HepG2 (cell line): Measurements from ENCODE around the gene TOM1L2. TPM values are rescaled to one million over a fixed set of nuclear protein-coding genes. Genes with fewer than 3 reads are reported as not detected.

Experiments
- ATAC-seq: fragments of 200-7000 bp; cut with Tn5 transposase; 3 replicates; pipeline ENCODE4 v1.9.1; 2020; ENCODE audit warnings: mild to moderate bottlenecking, moderate library complexity
- BruUV-seq: library from RNA; stranded (reverse); fragments of 400-500 nt; replicated peaks from 2 replicates; lab custom pipeline; 2021; lab: Mats Ljungman, UMichigan
- CTCF ChIA-PET: fragments of 300-600 bp; formaldehyde crosslinking; extraction: SDS; loops from one replicate; lab custom pipeline; 2021; ENCODE audit warnings: low total read pairs, inconsistent platforms, low intra/inter-chr PET ratio; lab: Yijun Ruan, JAX
- POLR2A ChIA-PET: fragments of 350-600 bp; sonication (Branson Sonifier 250); formaldehyde crosslinking; loops from one replicate; lab custom pipeline; 2020; ENCODE audit warnings: antibody characterized with exemption, inconsistent platforms; lab: Yijun Ruan, JAX
- DNase-seq: peaks from one replicate; pipeline ENCODE4 v3.0.0-alpha.2; 2015; ENCODE audit warnings: low spot score
- FAIRE-seq: peaks from 3 replicates; lab custom pipeline; 2011; peaks lifted over from hg19 to GRCh38; lab: Jason Lieb, UNC
- H2AFZ ChIP-seq: one replicate; pipeline ENCODE4 v1.6.1; 2011; ENCODE audit warnings: low read length, inconsistent platforms
- H3K27ac ChIP-seq: fragments of 300-600 bp; 3 replicates; pipeline ENCODE4 v1.8.0; 2011; ENCODE audit warnings: mixed run types, mild to moderate bottlenecking, mixed read lengths, low read length, inconsistent platforms; ENCODE audit not compliant: insufficient read depth; ENCODE audit errors: extremely low read length
- H3K27me3 ChIP-seq, 2 experiments: fragments of 200-600 bp in 1 of 2; 2 replicates in 1 of 2; 3 replicates in 1 of 2; pipeline versions ENCODE4 v1.6.0 to v1.8.0; 2011; ENCODE audit warnings: low read length in 2 of 2, mild to moderate bottlenecking in 2 of 2, moderate library complexity in 2 of 2, inconsistent platforms in 1 of 2; ENCODE audit not compliant: insufficient read depth in 2 of 2, control insufficient read depth in 1 of 2
- H3K36me3 ChIP-seq, 2 experiments: fragments of 200-600 bp in 1 of 2; replicated peaks in 1 of 2; 2 replicates in 1 of 2; 3 replicates in 1 of 2; pipeline versions ENCODE4 v1.5.1 to v1.8.0; 2011; ENCODE audit warnings: low read length in 2 of 2, inconsistent platforms in 1 of 2; ENCODE audit not compliant: insufficient read depth in 2 of 2, control insufficient read depth in 1 of 2
- H3K4me1 ChIP-seq: 2 replicates; pipeline ENCODE4 v1.5.1; 2012; ENCODE audit warnings: low read length, inconsistent platforms; ENCODE audit not compliant: insufficient read depth
- H3K4me2 ChIP-seq: 2 replicates; pipeline ENCODE4 v1.6.0; 2011; ENCODE audit warnings: low read depth, low read length, inconsistent platforms
- H3K4me3 ChIP-seq, 3 experiments: fragments of 200-600 bp in 1 of 3; sonication (generic), shearing (Covaris generic) in 1 of 3; replicated peaks in 1 of 3; 2 replicates each; pipeline ENCODE4 v1.5.1; 2011 to 2016; ENCODE audit warnings: low read length in 3 of 3, inconsistent platforms in 2 of 3, low read depth in 2 of 3, mild to moderate bottlenecking in 2 of 3, control low read depth in 1 of 3, mixed read lengths in 1 of 3; ENCODE audit not compliant: insufficient read depth in 1 of 3
- H3K79me2 ChIP-seq: one replicate; pipeline ENCODE4 v1.6.1; 2011; ENCODE audit warnings: low read length, inconsistent platforms; ENCODE audit not compliant: insufficient read depth
- H3K9ac ChIP-seq: 2 replicates; pipeline ENCODE4 v1.6.0; 2011; ENCODE audit warnings: mild to moderate bottlenecking, low read depth, low read length, inconsistent platforms; ENCODE audit not compliant: insufficient read depth
- H3K9me3 ChIP-seq: 2 replicates; pipeline ENCODE4 v1.5.1; 2012; ENCODE audit warnings: mild to moderate bottlenecking, low read length
- H4K20me1 ChIP-seq: 2 replicates; pipeline ENCODE4 v1.6.0; 2011; ENCODE audit warnings: inconsistent platforms, mild to moderate bottlenecking, low read length, moderate library complexity; ENCODE audit not compliant: insufficient read depth
- ARNT2 ChIP-seq: sonication (generic); formaldehyde crosslinking; IDR thresholded peaks from 2 replicates; pipeline ENCODE4 v1.8.0; 2022; ENCODE audit warnings: mild to moderate bottlenecking, low read depth, missing genetic modification reagents, moderate library complexity
- HMG20B ChIP-seq: conservative IDR thresholded peaks from 2 replicates; pipeline ENCODE4 v1.6.1; 2016; ENCODE audit warnings: missing genetic modification reagents, missing compliant biosample characterization
- MIER2 ChIP-seq: IDR thresholded peaks from 2 replicates; pipeline ENCODE4 v1.6.1; 2016; ENCODE audit warnings: missing biosample characterization, missing genetic modification reagents
- MXI1 ChIP-seq: IDR thresholded peaks from 3 replicates; pipeline ENCODE4 v1.6.1; 2012; ENCODE audit warnings: low read depth, low read length, inconsistent platforms, borderline replicate concordance
- PBX2 ChIP-seq: IDR thresholded peaks from 2 replicates; pipeline ENCODE4 v1.6.1; 2016; ENCODE audit warnings: control low read depth
- RAD51 ChIP-seq: fragments of 450-650 bp; IDR thresholded peaks from 2 replicates; pipeline ENCODE4 v1.6.1; 2016; ENCODE audit warnings: borderline replicate concordance
- RERE ChIP-seq: IDR thresholded peaks from 2 replicates; pipeline ENCODE4 v1.6.1; 2016; ENCODE audit warnings: low read depth, missing genetic modification reagents, missing compliant biosample characterization
- YEATS2 ChIP-seq: sonication (generic); formaldehyde crosslinking; IDR thresholded peaks from 2 replicates; pipeline ENCODE4 v1.4.0; 2020; ENCODE audit warnings: missing genetic modification reagents, borderline replicate concordance
- ZBTB21 ChIP-seq: sonication (generic); formaldehyde crosslinking; IDR thresholded peaks from 2 replicates; pipeline ENCODE4 v1.4.0; 2020; ENCODE audit warnings: missing genetic modification reagents
- ZKSCAN1 ChIP-seq: fragments of 150-350 bp; IDR thresholded peaks from 2 replicates; pipeline ENCODE4 v1.6.1; 2014; ENCODE audit warnings: low read length
- ZNF292 ChIP-seq: sonication (generic); formaldehyde crosslinking; IDR thresholded peaks from 2 replicates; pipeline ENCODE4 v1.8.1; 2022; ENCODE audit warnings: mild to moderate bottlenecking, low read depth, missing genetic modification reagents, borderline replicate concordance
- ZNF552 ChIP-seq: sonication (generic); formaldehyde crosslinking; IDR thresholded peaks from 2 replicates; pipeline ENCODE4 v1.9.0; 2022; ENCODE audit warnings: missing genetic modification reagents, mild to moderate bottlenecking, borderline replicate concordance
- ZNF577 ChIP-seq: sonication (generic); formaldehyde crosslinking; IDR thresholded peaks from 2 replicates; pipeline ENCODE4 v1.4.0; 2020; ENCODE audit warnings: mild to moderate bottlenecking, low read depth, missing genetic modification reagents, borderline replicate concordance
- WGBS: methylation state at CpG from one replicate; pipeline ENCODE4 v1.1.6; 2017; ENCODE audit warnings: low lambda C conversion rate; 5-methylcytosine and 5-hydroxymethylcytosine counted together
- in situ Hi-C: cut with HindIII; loops from 2 replicates; pipeline ENCODE4 v1.10.0; 2017; ENCODE audit warnings: low pct_unique_long_range_greater_than_20kb; ENCODE audit not compliant: extremely low pct_ligation_motif_present
- intact Hi-C: fragments of 100-400 bp; cut with micrococcal nuclease; formaldehyde crosslinking; loops from one replicate; pipeline ENCODE4 v1.10.0; 2022; ENCODE audit not compliant: unreplicated experiment
- polyA plus RNA-seq, 8 experiments: library from polyadenylated mRNA; depleted of rRNA in 3 of 8; stranded (reverse) in 7 of 8; unstranded in 1 of 8; fragments of >200 nt; fragmentation: Illumina TruSeq in 4 of 8; extraction: Trizol in 4 of 8; gene quantifications; 2 replicates each; pipeline versions ENCODE4 v1.2.1 to v1.2.3, GENCODE V29; 2011 to 2016; ENCODE audit warnings: low read depth in 4 of 8, missing spikeins in 1 of 8, mixed read lengths in 1 of 8; ENCODE audit not compliant: insufficient read depth in 1 of 8
- total RNA-seq, 5 experiments: library from RNA; depleted of rRNA; stranded (reverse); fragments of >200 nt; fragmentation: Illumina TruSeq; extraction: Trizol; gene quantifications; 2 replicates each; pipeline ENCODE4 v1.2.3, GENCODE V29; 2016; ENCODE audit warnings: low read depth in 1 of 5

TOM1L2 gene
- total and polyA plus RNA-seq, 2 of the 13 experiments (the other 11 are each of a cell fraction or from before 2014, with no cell fraction given), result 4.7 to 7.4 TPM

- no peak for TF ChIP-seq RERE (CRISPR knock-in tag)
- no peak for TF ChIP-seq MXI1
- no peak for TF ChIP-seq ZBTB21 (CRISPR knock-in tag)
- no peak for TF ChIP-seq MIER2
- TF ChIP-seq ZKSCAN1, result no peak
- TF ChIP-seq ARNT2, result no peak
Observed at GRCh38 chr17:17883801-17884200, 88.4 kb downstream of the TOM1L2 start (continued).

GRCh38 chr17:17882082-17882581 lies 90.1 kb downstream of the TOM1L2 start:
- Histone ChIP-seq H3K27me3 (no peaks in the 10 kb centered on the region), H3K4me2 (no peak overlapping the region), H3K27ac (no peak overlapping the region), H3K9ac (no peak overlapping the region), H3K79me2 (no peaks in the 10 kb centered on the region), H3K36me3 (peaks cover 2 to 5% of the 10 kb centered on the region in 2 experiments; a peak in 2 of 5 replicates), H2AFZ (no peak overlapping the region), H3K4me1 (no peaks in the 10 kb centered on the region), H3K4me3 (no peak overlapping the region), H4K20me1 (0 out of 2 replicates have a peak, but pooled peaks cover 3% of the 10 kb centered on the region), H3K9me3 (no peaks in the 10 kb centered on the region)
- FAIRE-seq (no peak), ATAC-seq (no peak), DNase-seq (no peak)
- in situ Hi-C loops (no loop called here), intact Hi-C loops (no loop called here)
- 90% methylated on average over 8 of the region's 8 CpGs for WGBS
- CTCF ChIA-PET, result no interaction called here
- BruUV-seq, result no TSS peak
- POLR2A ChIA-PET, result no interaction called here
- TF ChIP-seq YEATS2 (CRISPR knock-in tag), result no peak
- no peak for TF ChIP-seq RAD51
- TF ChIP-seq ZNF552 (CRISPR knock-in tag), result no peak
- TF ChIP-seq PBX2 (CRISPR knock-in tag), result no peak
- TF ChIP-seq ZNF292 (CRISPR knock-in tag), result no peak
- no peak for TF ChIP-seq HMG20B (CRISPR knock-in tag)
- no peak for TF ChIP-seq ZNF577 (CRISPR knock-in tag)
